ENCODE data around the gene SLC2A1.

GRCh38 chr1:42934541-42935312, 23.9 kb downstream of the SLC2A1 start:
- TF ChIP-seq POLR2A (IDR thresholded peaks at IDR 0.05) (no peak), EP300 (IDR thresholded peaks at IDR 0.05) (no peak), CTCF (IDR thresholded peaks at IDR 0.05) (no peak)
